Glutamatergic neuron (in vitro differentiated cells): ENCODE results near the gene CDK14. TPM values are rescaled to one million over a fixed set of nuclear protein-coding genes. Genes with fewer than 3 reads are reported as not detected.
"Not testable (repeated sequence)": the region's sequence is repeated elsewhere in the genome, so short reads cannot be mapped to it uniquely, and the experiment has no call there.

ENCODE experiments used
- DNase-seq: peaks from one replicate; pipeline ENCODE4 v3.0.0; 2022
- H3K27ac Mint-ChIP-seq: one replicate; pipeline ENCODE4 v1.8.0; 2020; ENCODE audit warnings: mild to moderate bottlenecking, mixed read lengths, inconsistent platforms; ENCODE audit not compliant: unreplicated experiment
- H3K27me3 Mint-ChIP-seq: one replicate; pipeline ENCODE4 v1.8.0; 2020; ENCODE audit warnings: mild to moderate bottlenecking, moderate library complexity, mixed read lengths, inconsistent platforms; ENCODE audit not compliant: unreplicated experiment
- H3K36me3 Mint-ChIP-seq: one replicate; pipeline ENCODE4 v1.8.0; 2020; ENCODE audit warnings: mild to moderate bottlenecking, mixed read lengths, inconsistent platforms; ENCODE audit not compliant: unreplicated experiment
- H3K4me1 Mint-ChIP-seq: one replicate; pipeline ENCODE4 v1.8.0; 2020; ENCODE audit warnings: mild to moderate bottlenecking, low read depth, mixed read lengths, inconsistent platforms; ENCODE audit not compliant: unreplicated experiment
- H3K4me3 Mint-ChIP-seq: one replicate; pipeline ENCODE4 v1.8.0; 2020; ENCODE audit warnings: mild to moderate bottlenecking, mixed read lengths, inconsistent platforms; ENCODE audit not compliant: unreplicated experiment
- H3K9me3 Mint-ChIP-seq: one replicate; pipeline ENCODE4 v1.8.0; 2020; ENCODE audit warnings: mild to moderate bottlenecking, moderate library complexity, mixed read lengths, inconsistent platforms; ENCODE audit not compliant: unreplicated experiment
- total RNA-seq: library from RNA; stranded (reverse); fragmentation: NEBNext Ultra II Directional; extraction: Animal tissue kit (Norgen Biotek cat#: 25700); gene quantifications from one replicate; pipeline ENCODE4 v1.2.1, GENCODE V29; 2021; ENCODE audit not compliant: unreplicated experiment
- TF ChIP-seq, protein P1 (sequence below): fragments of 200-600 bp; sonication (generic); IDR thresholded peaks from one replicate; pipeline ENCODE4 v1.5.0; 2021; ENCODE audit not compliant: partially characterized antibody, unreplicated experiment

CDK14 gene
- total RNA-seq, 1 donor from 2014 or later = 96.5 TPM

DNA sequence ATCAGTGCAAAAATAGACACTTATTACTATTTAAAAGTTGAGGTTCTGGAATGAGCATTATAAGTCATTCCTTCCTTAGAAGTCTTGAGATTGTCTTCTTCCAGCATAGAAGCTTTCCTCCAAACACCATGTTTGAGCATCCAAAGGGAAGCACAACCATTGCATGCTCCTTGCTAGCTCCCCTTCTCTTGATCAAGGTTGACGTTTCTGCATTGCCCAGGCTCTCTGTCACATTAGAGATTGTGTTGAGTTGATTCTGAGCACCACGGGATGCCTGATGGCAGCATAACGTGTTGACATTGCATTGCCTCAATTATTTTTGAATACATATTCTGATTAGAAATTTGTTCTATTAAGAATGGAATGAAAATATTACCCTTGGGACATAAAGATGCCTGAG is 322.2 kb downstream of the CDK14 start:
- Mint-ChIP-seq H3K4me3 (no peak overlapping the region), H3K4me1 (peaks cover 14% of the 10 kb centered on the region), H3K27ac (no peak overlapping the region), H3K9me3 (no peaks in the 10 kb centered on the region), H3K36me3 (no peaks in the 10 kb centered on the region), H3K27me3 (peaks cover 2% of the 10 kb centered on the region)
- DNase-seq = no peak
- TF ChIP-seq, protein P1, sequence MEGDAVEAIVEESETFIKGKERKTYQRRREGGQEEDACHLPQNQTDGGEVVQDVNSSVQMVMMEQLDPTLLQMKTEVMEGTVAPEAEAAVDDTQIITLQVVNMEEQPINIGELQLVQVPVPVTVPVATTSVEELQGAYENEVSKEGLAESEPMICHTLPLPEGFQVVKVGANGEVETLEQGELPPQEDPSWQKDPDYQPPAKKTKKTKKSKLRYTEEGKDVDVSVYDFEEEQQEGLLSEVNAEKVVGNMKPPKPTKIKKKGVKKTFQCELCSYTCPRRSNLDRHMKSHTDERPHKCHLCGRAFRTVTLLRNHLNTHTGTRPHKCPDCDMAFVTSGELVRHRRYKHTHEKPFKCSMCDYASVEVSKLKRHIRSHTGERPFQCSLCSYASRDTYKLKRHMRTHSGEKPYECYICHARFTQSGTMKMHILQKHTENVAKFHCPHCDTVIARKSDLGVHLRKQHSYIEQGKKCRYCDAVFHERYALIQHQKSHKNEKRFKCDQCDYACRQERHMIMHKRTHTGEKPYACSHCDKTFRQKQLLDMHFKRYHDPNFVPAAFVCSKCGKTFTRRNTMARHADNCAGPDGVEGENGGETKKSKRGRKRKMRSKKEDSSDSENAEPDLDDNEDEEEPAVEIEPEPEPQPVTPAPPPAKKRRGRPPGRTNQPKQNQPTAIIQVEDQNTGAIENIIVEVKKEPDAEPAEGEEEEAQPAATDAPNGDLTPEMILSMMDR = no peak

DNA sequence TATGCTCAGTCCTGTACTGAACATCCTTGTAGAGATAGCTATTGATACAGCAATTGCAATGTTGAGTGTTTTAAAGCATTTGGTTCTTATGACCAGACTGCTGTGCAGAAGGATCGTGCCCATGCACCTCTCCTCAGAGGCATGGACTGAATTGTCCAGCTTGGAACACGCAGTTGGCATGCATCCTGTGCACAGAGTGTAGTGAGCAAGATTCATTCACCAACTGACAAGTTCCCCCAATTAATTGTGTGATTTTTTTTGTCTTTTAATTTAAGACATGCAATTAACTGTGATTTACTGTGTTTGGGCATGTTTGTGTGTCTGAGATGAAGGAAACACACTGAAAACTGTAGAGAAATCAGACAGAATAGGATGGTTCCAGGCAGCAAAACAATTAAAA is 323.7 kb downstream of the CDK14 start:
- no peaks in the 10 kb centered on the region for H3K27me3 Mint-ChIP-seq
- no peak for DNase-seq
- no peak overlapping the region for H3K27ac Mint-ChIP-seq
- H3K4me3 Mint-ChIP-seq = no peak overlapping the region
- H3K36me3 Mint-ChIP-seq = no peaks in the 10 kb centered on the region
- H3K9me3 Mint-ChIP-seq = no peaks in the 10 kb centered on the region
- TF ChIP-seq, protein P1 = no peak
- H3K4me1 Mint-ChIP-seq = peaks cover 14% of the 10 kb centered on the region

GRCh38 chr7:90920336-90920735 is 324.2 kb downstream of the CDK14 start:
- Mint-ChIP-seq H3K4me3 (no peak overlapping the region), H3K36me3 (no peaks in the 10 kb centered on the region), H3K27me3 (no peaks in the 10 kb centered on the region), H3K9me3 (no peaks in the 10 kb centered on the region), H3K27ac (no peak overlapping the region), H3K4me1 (peaks cover 14% of the 10 kb centered on the region)
- DNase-seq = no peak
- TF ChIP-seq, protein P1 = no peak

GRCh38 chr7:90923541-90923997 is 327.4 kb downstream of the CDK14 start:
- H3K9me3 Mint-ChIP-seq = no peaks in the 10 kb centered on the region
- no peak overlapping the region for H3K4me3 Mint-ChIP-seq
- TF ChIP-seq, protein P1 = no peak
- DNase-seq = no peak
- peaks cover 1% of the 10 kb centered on the region for H3K4me1 Mint-ChIP-seq
- no peak overlapping the region for H3K27ac Mint-ChIP-seq
- no peaks in the 10 kb centered on the region for H3K27me3 Mint-ChIP-seq
- no peaks in the 10 kb centered on the region for H3K36me3 Mint-ChIP-seq

DNA sequence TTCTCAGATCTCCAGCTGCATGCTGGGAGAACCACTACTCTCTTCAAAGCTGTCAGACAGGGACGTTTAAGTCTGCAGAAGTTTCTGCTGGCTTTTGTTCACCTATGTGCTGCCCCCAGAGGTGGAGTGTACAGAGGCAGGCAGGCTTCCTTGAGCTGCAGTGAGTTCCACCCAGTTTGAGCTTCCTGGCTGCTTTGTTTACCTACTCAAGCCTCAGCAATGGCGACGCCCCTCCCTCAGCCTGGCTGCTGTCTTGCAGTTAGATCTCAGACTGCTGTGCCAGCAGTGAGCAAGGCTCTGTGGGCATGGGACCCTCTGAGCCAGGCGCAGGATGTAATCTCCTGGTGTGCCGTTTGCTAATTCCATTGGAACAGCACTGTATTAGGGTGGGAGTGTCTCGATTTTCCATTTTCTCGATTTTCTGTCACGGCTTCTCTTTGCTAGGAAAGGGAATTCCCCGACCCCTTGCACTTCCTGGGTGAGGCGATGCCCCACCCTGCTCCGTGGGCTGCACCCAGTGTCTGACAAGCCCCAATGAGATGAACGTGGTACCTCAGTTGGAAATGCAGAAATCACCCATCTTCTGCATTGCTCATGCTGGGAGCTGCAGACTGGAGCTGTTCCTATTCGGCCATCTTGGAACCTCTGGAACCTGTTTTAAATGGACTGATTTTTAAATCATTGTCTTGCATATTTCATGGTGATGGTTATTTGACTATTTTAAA is 332.7 kb downstream of the CDK14 start:
- not testable (repeated sequence) for H3K27ac Mint-ChIP-seq, H3K9me3 Mint-ChIP-seq, H3K4me3 Mint-ChIP-seq, H3K36me3 Mint-ChIP-seq, H3K27me3 Mint-ChIP-seq, DNase-seq
- H3K4me1 Mint-ChIP-seq = peaks cover 27% of the 10 kb centered on the region
